LoVo (cell line): ENCODE measurements around the gene CRHBP.
"Not testable (repeated sequence)": the region's sequence is repeated elsewhere in the genome, so short reads cannot be mapped to it uniquely, and the experiment has no call there.

Experiments used
- DNase-seq: peaks from one replicate; pipeline ENCODE4 v3.0.0-alpha.2; 2016; ENCODE audit warnings: low spot score

The CRHBP gene

GRCh38 chr5:76960004-76960625 is 7.3 kb downstream of the CRHBP start:
- no peak for DNase-seq

GRCh38 chr5:76964060-76964459 is 11.2 kb downstream of the CRHBP start:
- no peak for DNase-seq

- DNase-seq = no peak
Measured at GRCh38 chr5:76971511-76971910, 18.7 kb downstream of the CRHBP start.

GRCh38 chr5:76972689-76973088 is 19.8 kb downstream of the CRHBP start:
- DNase-seq = no peak

GRCh38 chr5:76974785-76975184 is 21.9 kb downstream of the CRHBP start:
- DNase-seq = no peak

GRCh38 chr5:76978869-76979268 is 26.0 kb downstream of the CRHBP start:
- DNase-seq = no peak

- DNase-seq = no peak
Measured at GRCh38 chr5:76980518-76981144, 27.8 kb downstream of the CRHBP start.

- no peak for DNase-seq
Measured at GRCh38 chr5:76982450-76982849, 29.6 kb downstream of the CRHBP start.

GRCh38 chr5:76983468-76983867 is 30.6 kb downstream of the CRHBP start:
- DNase-seq = no peak

- DNase-seq = no peak
Measured at GRCh38 chr5:76986825-76987526, 34.1 kb downstream of the CRHBP start.

- no peak for DNase-seq
Measured at GRCh38 chr5:76990899-76991459, 38.1 kb downstream of the CRHBP start.

GRCh38 chr5:76993436-76993835 is 40.6 kb downstream of the CRHBP start:
- not testable (repeated sequence) for DNase-seq

- DNase-seq = no peak
Measured at GRCh38 chr5:76994337-76994736, 41.5 kb downstream of the CRHBP start.

- not testable (repeated sequence) for DNase-seq
Measured at GRCh38 chr5:76998251-76998650, 45.4 kb downstream of the CRHBP start.

- peak; percentile 27 for DNase-seq
Measured at GRCh38 chr5:76999451-76999850, 46.6 kb downstream of the CRHBP start.

- no peak for DNase-seq
Measured at GRCh38 chr5:77003246-77003645, 50.4 kb downstream of the CRHBP start.

GRCh38 chr5:77006124-77006523 is 53.3 kb downstream of the CRHBP start:
- DNase-seq = no peak

GRCh38 chr5:77008413-77008812 is 55.6 kb downstream of the CRHBP start:
- no peak for DNase-seq

- no peak for DNase-seq
Measured at GRCh38 chr5:77010243-77010642, 57.4 kb downstream of the CRHBP start.

- DNase-seq = no peak
Measured at GRCh38 chr5:77011498-77011897, 58.7 kb downstream of the CRHBP start.

GRCh38 chr5:77012601-77013000 is 59.8 kb downstream of the CRHBP start:
- DNase-seq = no peak

- DNase-seq = peak; percentile 32
Measured at GRCh38 chr5:77015938-77016569, 63.2 kb downstream of the CRHBP start.

GRCh38 chr5:77016962-77017361 is 64.1 kb downstream of the CRHBP start:
- DNase-seq = no peak
